Measurements from ENCODE around the gene CTPS2.

GRCh38 chrX:16578218-16578617 lies 134.3 kb downstream of the CTPS2 start:
- TF ChIP-seq CTCF (IDR thresholded peaks at IDR 0.05), result no peak
- no peak for TF ChIP-seq POLR2A (IDR thresholded peaks at IDR 0.05)

Data from breast epithelium (tissue), 3 donors.